C4-2B (cell line): ENCODE data around the gene ZNF224.

Experiments
- H3K27ac ChIP-seq: fragments of 450-650 bp; 2 replicates; pipeline ENCODE4 v1.5.1; 2017
- CTCF ChIP-seq: fragments of 450-650 bp; conservative IDR thresholded peaks from 2 replicates; pipeline ENCODE4 v1.5.1; 2017; ENCODE audit warnings: mild to moderate bottlenecking
- ZFX ChIP-seq: fragments of 450-650 bp; IDR thresholded peaks from 2 replicates; pipeline ENCODE4 v1.6.1; 2017

ZNF224 gene

DNA sequence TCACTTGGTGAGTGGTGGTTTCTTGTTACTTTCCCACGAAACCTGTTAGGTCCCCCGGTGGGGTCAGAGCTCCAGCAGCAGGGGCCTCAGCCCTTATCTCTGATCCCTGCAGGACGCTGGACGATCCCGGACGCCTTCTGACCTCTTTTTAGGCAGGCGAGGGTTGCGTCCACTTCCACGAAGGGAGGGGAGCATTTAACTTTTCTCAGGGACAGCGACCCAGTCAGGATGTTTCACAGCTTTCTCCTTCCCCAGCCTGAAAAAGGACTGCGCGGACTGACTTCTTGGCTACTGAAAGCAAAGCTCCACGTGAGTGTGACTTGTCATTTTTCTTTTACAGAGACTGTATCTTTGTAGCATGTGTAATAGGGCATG, 47.9 kb downstream of the ZNF224 start:
- TF ChIP-seq ZFX (no peak), CTCF (no peak)

GRCh38 chr19:44149776-44150175, 55.6 kb downstream of the ZNF224 start:
- TF ChIP-seq CTCF (no peak), ZFX (no peak)
- H3K27ac ChIP-seq: no peak overlapping the region

More for the DNA sequence above, 47.9 kb downstream of the ZNF224 start:
- peak overlapping the region; percentile 80 for H3K27ac ChIP-seq

DNA sequence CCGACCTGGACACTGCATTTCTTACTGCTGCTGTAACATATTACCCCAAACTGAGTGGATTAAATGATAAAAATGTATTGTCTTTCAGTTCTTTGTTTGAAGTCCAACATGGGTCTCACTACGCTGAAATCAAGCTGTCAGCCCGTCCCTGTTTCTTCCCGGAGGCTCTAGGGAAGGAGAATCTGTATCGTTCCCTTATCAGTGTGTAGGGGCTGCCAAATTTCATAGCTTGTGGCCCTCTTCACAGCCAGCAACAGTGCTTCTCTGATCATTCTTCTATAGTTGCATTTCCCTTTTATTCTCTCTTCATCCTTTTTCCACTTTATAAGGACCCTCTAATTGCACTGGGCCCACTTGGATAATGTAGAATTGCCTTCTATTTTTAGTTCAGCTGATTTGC, 57.3 kb downstream of the ZNF224 start:
- no peak overlapping the region for H3K27ac ChIP-seq
- TF ChIP-seq CTCF (no peak), ZFX (no peak)

DNA sequence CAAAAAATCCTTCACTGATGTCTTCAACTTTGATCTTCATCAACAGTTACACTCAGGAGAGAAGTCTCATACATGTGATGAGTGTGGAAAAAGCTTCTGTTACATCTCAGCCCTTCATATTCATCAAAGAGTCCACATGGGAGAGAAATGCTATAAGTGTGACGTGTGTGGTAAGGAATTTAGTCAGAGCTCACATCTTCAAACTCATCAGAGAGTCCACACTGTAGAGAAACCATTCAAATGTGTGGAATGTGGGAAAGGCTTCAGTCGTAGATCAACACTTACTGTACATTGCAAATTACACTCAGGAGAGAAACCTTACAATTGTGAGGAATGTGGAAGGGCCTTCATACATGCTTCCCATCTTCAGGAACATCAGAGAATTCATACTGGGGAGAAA, 62.3 kb downstream of the ZNF224 start:
- TF ChIP-seq CTCF (no peak), ZFX (no peak)

More for the DNA sequence above, 62.3 kb downstream of the ZNF224 start:
- H3K27ac ChIP-seq: no peak overlapping the region
